Kidney (tissue), 14 donors: ENCODE data around the gene RPAP2. TPM values are rescaled to one million over a fixed set of nuclear protein-coding genes. Genes with fewer than 3 reads are reported as not detected.
"Not testable (repeated sequence)": the region's sequence is repeated elsewhere in the genome, so short reads cannot be mapped to it uniquely, and the experiment has no call there.

Experiments used
- DNase-seq, 5 donors: peaks; one replicate each; pipeline ENCODE4 v3.0.0-alpha.2; 2013 to 2020
- FAIRE-seq: peaks from 2 replicates; lab custom pipeline; 2012; peaks lifted over from hg19 to GRCh38; lab: Jason Lieb, UNC
- H3K27ac ChIP-seq, 2 donors: one replicate each; pipeline ENCODE4 v1.7.0; 2013; ENCODE audit warnings: low read depth in 2 of 2, low read length in 2 of 2, inconsistent platforms in 1 of 2
- H3K27me3 ChIP-seq: one replicate; pipeline ENCODE4 v1.7.1; 2013; ENCODE audit warnings: low read length, inconsistent platforms; ENCODE audit not compliant: control insufficient read depth, insufficient read depth
- H3K36me3 ChIP-seq, 3 donors: one replicate each; pipeline versions ENCODE4 v1.7.0 to v1.7.1; 2013; ENCODE audit warnings: low read length in 3 of 3, control low read depth in 1 of 3, inconsistent platforms in 1 of 3; ENCODE audit not compliant: insufficient read depth in 3 of 3, control insufficient read depth in 2 of 3
- H3K4me1 ChIP-seq, 3 donors: one replicate each; pipeline versions ENCODE4 v1.7.0 to v1.7.1; 2013; ENCODE audit warnings: low read length in 3 of 3, inconsistent platforms in 1 of 3, low read depth in 1 of 3; ENCODE audit not compliant: control insufficient read depth in 2 of 3, insufficient read depth in 2 of 3
- H3K4me3 ChIP-seq, 3 donors: one replicate each; pipeline versions ENCODE4 v1.7.0 to v1.8.1; 2013; ENCODE audit warnings: low read length in 3 of 3, control low read depth in 1 of 3, inconsistent platforms in 1 of 3
- H3K9ac ChIP-seq, 3 donors: one replicate each; pipeline versions ENCODE4 v1.7.0 to v1.7.1; 2013; ENCODE audit warnings: low read length in 3 of 3, control low read depth in 1 of 3, inconsistent platforms in 1 of 3
- H3K9me3 ChIP-seq, 3 donors: one replicate each; pipeline versions ENCODE4 v1.7.0 to v1.7.1; 2013; ENCODE audit warnings: low read length in 3 of 3, control low read depth in 1 of 3, inconsistent platforms in 1 of 3; ENCODE audit not compliant: control insufficient read depth in 2 of 3, insufficient read depth in 1 of 3
- intact Hi-C: fragments of 100-400 bp; cut with DNase I; formaldehyde crosslinking; loops from one replicate; pipeline ENCODE4 v1.11.1; 2022
- polyA plus RNA-seq: library from polyadenylated mRNA; stranded (reverse); fragments of 350-450 nt; fragmentation: Illumina TruSeq; extraction: RNeasy Lipid Tissue Mini Kit (QIAGEN cat#74804); gene quantifications from one replicate; pipeline ENCODE4 v1.2.3, GENCODE V29; 2014; ENCODE audit warnings: low read depth, low replicate concordance; ENCODE audit not compliant: insufficient read depth
- total RNA-seq: library from RNA; stranded (reverse); fragmentation: NEBNext Ultra II Directional; extraction: Animal tissue kit (Norgen Biotek cat#: 25700); gene quantifications from one replicate; pipeline ENCODE4 v1.2.1, GENCODE V29; 2021
- TF ChIP-seq, protein P1 (sequence below): IDR thresholded peaks from 3 replicates; pipeline ENCODE4 v1.5.1; 2012; ENCODE audit warnings: mild to moderate bottlenecking, moderate library complexity, borderline replicate concordance; ENCODE audit not compliant: insufficient read depth; ENCODE audit errors: extremely low read depth
- donor health status: control.
- donor health status: control.
- donor health status: control.
- donor health status: control.
- donor health status: control.
- donor health status: DM: yes; HTN: yes; CAD: no.
- donor health status: Normal renal cell carcinoma (clear cell type).

The RPAP2 gene
- total and polyA plus RNA-seq, 2 donors from 2014 or later: 11.4 to 25.1 TPM

DNA sequence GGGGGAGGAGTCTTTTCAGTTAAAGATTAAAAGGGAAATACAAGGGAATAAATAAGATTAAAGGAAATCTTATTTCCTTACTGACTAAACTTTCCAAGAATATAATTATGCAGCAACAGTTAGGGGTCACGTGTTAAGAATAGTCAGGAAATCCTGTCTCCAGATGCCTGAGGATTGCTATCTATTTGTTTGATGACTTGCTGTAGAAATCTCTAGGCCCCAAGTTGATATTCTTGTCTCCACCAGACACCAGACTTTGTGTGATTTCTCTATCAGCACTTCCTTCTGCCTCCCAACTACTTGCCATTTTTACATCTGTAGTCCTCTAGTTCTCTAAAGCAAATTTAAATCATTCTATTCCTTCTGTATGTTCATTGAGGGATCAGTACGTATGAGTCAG is 77.5 kb downstream of the RPAP2 start:
- no peak for FAIRE-seq
- no peak overlapping the region for H3K27ac ChIP-seq

DNA sequence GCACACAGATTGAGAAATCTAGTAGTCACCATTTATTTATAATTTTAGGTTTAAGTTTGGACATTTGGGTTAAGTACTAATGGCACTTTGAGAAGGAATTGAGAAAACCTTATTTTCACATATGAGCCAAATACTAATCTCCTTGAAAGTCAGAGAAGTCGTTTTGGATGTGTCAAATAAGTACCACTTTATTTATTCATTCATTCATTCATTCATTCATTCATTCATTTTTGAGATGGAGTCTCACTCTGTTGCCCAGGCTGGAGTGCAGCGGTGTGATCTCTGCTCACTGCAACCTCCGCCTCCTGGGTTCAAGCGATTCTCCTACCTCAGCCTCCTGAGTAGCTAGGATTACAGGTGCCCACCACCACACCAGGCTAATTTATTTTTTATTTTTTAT is 79.1 kb downstream of the RPAP2 start:
- H3K27ac ChIP-seq, FAIRE-seq, H3K36me3 ChIP-seq, H3K9ac ChIP-seq, intact Hi-C loops, H3K4me1 ChIP-seq, DNase-seq, H3K9me3 ChIP-seq, H3K27me3 ChIP-seq, H3K4me3 ChIP-seq: not testable (repeated sequence)

More for the DNA sequence above, 77.5 kb downstream of the RPAP2 start:
- no peaks in the 10 kb centered on the region for H3K27me3 ChIP-seq
- no peak overlapping the region for H3K4me3 ChIP-seq
- intact Hi-C loops: no loop called here
- H3K9me3 ChIP-seq: no peaks in the 10 kb centered on the region
- H3K4me1 ChIP-seq: no peaks in the 10 kb centered on the region
- peaks cover 0 to 4% (median 0%) of the 10 kb centered on the region in 3 donors for H3K36me3 ChIP-seq
- TF ChIP-seq, protein P1, sequence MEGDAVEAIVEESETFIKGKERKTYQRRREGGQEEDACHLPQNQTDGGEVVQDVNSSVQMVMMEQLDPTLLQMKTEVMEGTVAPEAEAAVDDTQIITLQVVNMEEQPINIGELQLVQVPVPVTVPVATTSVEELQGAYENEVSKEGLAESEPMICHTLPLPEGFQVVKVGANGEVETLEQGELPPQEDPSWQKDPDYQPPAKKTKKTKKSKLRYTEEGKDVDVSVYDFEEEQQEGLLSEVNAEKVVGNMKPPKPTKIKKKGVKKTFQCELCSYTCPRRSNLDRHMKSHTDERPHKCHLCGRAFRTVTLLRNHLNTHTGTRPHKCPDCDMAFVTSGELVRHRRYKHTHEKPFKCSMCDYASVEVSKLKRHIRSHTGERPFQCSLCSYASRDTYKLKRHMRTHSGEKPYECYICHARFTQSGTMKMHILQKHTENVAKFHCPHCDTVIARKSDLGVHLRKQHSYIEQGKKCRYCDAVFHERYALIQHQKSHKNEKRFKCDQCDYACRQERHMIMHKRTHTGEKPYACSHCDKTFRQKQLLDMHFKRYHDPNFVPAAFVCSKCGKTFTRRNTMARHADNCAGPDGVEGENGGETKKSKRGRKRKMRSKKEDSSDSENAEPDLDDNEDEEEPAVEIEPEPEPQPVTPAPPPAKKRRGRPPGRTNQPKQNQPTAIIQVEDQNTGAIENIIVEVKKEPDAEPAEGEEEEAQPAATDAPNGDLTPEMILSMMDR: no peak
- DNase-seq: peak in 1 of 5 donors; percentile 13
- no peak overlapping the region for H3K9ac ChIP-seq

DNA sequence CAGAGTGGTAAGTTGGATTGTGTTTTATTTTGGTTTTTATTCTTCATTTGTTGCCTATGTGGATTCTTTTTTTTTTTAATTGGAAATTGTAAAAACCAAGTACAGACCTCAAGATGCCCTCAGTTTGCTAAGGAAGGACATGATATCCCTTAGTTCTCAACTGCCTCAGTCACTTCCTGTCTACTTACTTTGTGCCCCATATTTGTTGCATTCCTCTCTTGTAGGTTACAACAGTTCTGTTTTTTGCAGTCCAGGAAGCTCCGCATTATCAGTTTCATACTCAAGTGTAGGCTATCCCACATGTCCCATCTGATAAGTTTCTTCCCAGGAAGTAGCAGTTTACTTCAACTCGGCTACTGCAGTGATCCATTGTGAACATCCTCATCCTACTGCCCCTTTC is 82.0 kb downstream of the RPAP2 start:
- Histone ChIP-seq H3K27me3 (no peaks in the 10 kb centered on the region), H3K27ac (no peak overlapping the region), H3K36me3 (peaks cover 0 to 6% (median 0%) of the 10 kb centered on the region in 3 donors), H3K9me3 (no peaks in the 10 kb centered on the region), H3K4me3 (no peak overlapping the region), H3K4me1 (no peaks in the 10 kb centered on the region), H3K9ac (no peak overlapping the region)
- TF ChIP-seq, protein P1: no peak
- no peak for DNase-seq
- FAIRE-seq: no peak
- intact Hi-C loops: no loop called here

DNA sequence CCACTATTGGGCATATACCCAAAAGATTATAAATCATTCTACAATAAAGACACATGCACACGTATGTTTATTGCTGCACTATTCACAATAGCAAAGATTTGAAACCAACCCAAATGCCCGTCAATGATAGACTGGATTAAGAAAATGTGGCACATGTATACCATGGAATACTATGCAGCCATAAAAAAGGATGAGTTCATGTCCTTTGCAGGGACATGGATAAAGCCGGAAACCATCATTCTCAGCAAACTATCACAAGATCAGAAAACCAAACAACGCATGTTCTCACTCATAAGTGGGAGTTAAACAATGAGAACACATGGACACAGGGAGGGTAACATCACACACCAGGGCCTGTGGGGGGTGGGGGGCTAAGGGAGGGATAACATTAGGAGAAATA is 95.1 kb downstream of the RPAP2 start:
- FAIRE-seq, intact Hi-C loops, H3K36me3 ChIP-seq, DNase-seq, H3K4me1 ChIP-seq, H3K9me3 ChIP-seq, H3K9ac ChIP-seq, H3K27me3 ChIP-seq, H3K4me3 ChIP-seq, H3K27ac ChIP-seq: not testable (repeated sequence)
